DOHH2 (cell line): ENCODE measurements around the gene ADAMTS7.

Experiments
- EZH2phosphoT487 ChIP-seq: fragments of 200-600 bp; sonication (generic); IDR thresholded peaks from 2 replicates; pipeline ENCODE4 v1.6.1; 2017; ENCODE audit warnings: borderline replicate concordance, mild to moderate bottlenecking, antibody characterized with exemption, low read length, moderate library complexity, mixed read lengths
- TF ChIP-seq, protein P1 (sequence below): fragments of 200-600 bp; sonication (generic); IDR thresholded peaks from one replicate; pipeline ENCODE4 v1.5.1; 2014; ENCODE audit warnings: antibody characterized with exemption, mild to moderate bottlenecking, low read depth, low read length; ENCODE audit not compliant: poor library complexity, severe bottlenecking

DNA sequence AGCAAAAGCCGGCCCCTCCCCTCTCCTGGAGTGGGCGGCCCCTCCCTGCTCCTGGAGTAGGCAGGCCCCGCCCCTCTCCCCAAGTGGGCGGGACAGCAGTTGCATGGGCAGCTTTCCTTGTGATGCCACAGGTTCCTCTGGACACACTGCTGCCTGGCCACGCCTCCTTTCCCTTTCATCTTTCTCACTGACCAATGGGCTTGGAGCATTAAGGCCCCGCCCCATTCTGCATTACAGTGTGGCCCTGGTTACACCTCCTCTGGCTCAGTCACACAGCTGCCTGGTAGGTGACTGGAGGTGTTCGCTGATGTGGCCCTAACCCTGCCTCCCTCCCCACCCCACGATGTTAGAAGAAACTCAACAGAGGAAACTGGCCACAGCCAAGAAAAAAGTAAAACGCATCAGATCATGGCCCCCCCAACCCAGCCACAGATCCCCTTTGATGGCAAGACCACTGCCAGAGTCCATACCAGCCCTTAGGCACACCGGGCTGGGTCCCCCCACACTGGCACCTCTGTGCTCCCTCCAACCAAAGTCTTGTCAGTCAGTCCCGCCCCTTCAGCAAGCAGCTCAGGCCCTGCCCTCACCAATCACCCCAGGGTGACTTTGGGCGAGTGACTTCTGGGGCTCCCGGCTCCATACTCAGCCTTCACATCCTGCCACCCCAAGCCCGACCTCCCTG is 84.3 kb downstream of the ADAMTS7 start:
- TF ChIP-seq, protein P1, sequence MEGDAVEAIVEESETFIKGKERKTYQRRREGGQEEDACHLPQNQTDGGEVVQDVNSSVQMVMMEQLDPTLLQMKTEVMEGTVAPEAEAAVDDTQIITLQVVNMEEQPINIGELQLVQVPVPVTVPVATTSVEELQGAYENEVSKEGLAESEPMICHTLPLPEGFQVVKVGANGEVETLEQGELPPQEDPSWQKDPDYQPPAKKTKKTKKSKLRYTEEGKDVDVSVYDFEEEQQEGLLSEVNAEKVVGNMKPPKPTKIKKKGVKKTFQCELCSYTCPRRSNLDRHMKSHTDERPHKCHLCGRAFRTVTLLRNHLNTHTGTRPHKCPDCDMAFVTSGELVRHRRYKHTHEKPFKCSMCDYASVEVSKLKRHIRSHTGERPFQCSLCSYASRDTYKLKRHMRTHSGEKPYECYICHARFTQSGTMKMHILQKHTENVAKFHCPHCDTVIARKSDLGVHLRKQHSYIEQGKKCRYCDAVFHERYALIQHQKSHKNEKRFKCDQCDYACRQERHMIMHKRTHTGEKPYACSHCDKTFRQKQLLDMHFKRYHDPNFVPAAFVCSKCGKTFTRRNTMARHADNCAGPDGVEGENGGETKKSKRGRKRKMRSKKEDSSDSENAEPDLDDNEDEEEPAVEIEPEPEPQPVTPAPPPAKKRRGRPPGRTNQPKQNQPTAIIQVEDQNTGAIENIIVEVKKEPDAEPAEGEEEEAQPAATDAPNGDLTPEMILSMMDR = no peak
- no peak for TF ChIP-seq EZH2phosphoT487
